Thymus (tissue), 11 donors: ENCODE data around the gene RGMA. TPM values are rescaled to one million over a fixed set of nuclear protein-coding genes. Genes with fewer than 3 reads are reported as not detected.

ENCODE experiments used
- DNase-seq, 9 donors: peaks; one replicate each; pipeline ENCODE4 v3.0.0-alpha.2; 2013; ENCODE audit warnings: low spot score in 9 of 9, low read depth in 6 of 9, missing footprints in 1 of 9
- H3K27ac ChIP-seq, 2 donors: one replicate each; pipeline ENCODE4 v1.5.1; 2013; ENCODE audit warnings: control low read depth in 1 of 2, low read depth in 1 of 2, low read length in 1 of 2, mild to moderate bottlenecking in 1 of 2, moderate library complexity in 1 of 2
- H3K27me3 ChIP-seq, 2 donors: one replicate each; pipeline ENCODE4 v1.5.1; 2013; ENCODE audit warnings: low read length in 1 of 2; ENCODE audit not compliant: control insufficient read depth in 2 of 2, insufficient read depth in 1 of 2
- H3K36me3 ChIP-seq, 2 donors: one replicate each; pipeline ENCODE4 v1.5.1; 2013; ENCODE audit warnings: low read length in 1 of 2, mild to moderate bottlenecking in 1 of 2, moderate library complexity in 1 of 2; ENCODE audit not compliant: control insufficient read depth in 2 of 2, insufficient read depth in 2 of 2
- H3K4me1 ChIP-seq, 2 donors: one replicate each; pipeline ENCODE4 v1.5.1; 2013; ENCODE audit warnings: low read length in 2 of 2; ENCODE audit not compliant: control insufficient read depth in 2 of 2, insufficient read depth in 2 of 2
- H3K4me3 ChIP-seq, 2 donors: one replicate each; pipeline ENCODE4 v1.5.1; 2013; ENCODE audit warnings: low read length in 2 of 2, control low read depth in 1 of 2, mild to moderate bottlenecking in 1 of 2
- H3K9me3 ChIP-seq, 2 donors: one replicate each; pipeline ENCODE4 v1.5.1; 2013; ENCODE audit warnings: low read length in 1 of 2, mild to moderate bottlenecking in 1 of 2; ENCODE audit not compliant: control insufficient read depth in 2 of 2, insufficient read depth in 1 of 2
- WGBS: extraction: QIAGEN DNeasy Blood & Tissue Kit; methylation state at CpG from one replicate; pipeline ENCODE4 v1.1.7; 2013; 5-methylcytosine and 5-hydroxymethylcytosine counted together
- polyA plus RNA-seq: library from polyadenylated mRNA; stranded (reverse); fragments of 200-250 nt; gene quantifications from one replicate; pipeline ENCODE4 v1.2.3, GENCODE V29; 2013
- total RNA-seq: library from RNA; stranded (reverse); fragments of 120-200 nt; gene quantifications from one replicate; pipeline ENCODE4 v1.2.4, GENCODE V29; 2013
- donor health status: healthy.

Gene RGMA
- total and polyA plus RNA-seq, 2 donors: 0.76 to 5.7 TPM

DNA sequence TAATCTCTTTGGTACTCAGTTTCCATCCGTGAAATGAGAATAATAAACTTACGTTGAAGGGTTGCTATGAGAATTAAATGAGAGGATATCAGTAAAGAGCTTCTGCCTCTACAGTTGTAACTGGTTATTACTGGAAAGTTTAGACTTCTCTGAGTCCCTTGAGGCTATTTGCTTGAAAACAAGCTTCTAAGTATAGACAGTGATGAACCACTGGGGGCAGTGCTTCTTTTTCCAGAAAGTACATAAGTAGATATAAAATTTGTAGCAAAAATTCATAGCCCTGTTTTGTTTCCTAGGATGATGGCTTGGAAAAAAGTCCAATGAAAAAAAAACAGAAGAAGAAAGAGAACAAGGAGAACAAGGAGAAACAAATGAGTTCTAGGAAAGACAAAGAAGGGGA lies 87.1 kb downstream of the RGMA start:
- peaks cover 51 to 92% of the 10 kb centered on the region in 2 donors for H3K36me3 ChIP-seq
- DNase-seq: no peak
- 98% methylated on average over 2 of the region's 2 CpGs for WGBS

DNA sequence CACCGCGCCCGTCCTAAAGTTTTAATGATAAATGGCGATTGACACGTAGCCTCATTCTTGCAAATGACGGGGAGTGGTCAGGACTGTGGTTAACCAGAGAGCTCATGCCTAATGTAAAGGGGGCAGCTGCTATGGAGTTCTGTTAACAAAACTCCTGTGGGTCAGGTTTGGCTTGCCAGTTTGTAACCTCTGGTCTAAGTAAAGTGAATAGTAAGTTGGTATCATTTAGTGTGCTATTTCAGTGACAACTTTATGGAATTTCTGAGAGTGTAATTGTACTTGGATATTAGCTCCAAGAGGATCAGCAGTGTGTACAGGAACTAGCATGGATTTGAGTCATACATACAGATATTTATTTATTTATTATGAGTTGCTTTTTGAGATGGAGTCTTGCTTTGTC lies 87.9 kb downstream of the RGMA start:
- 99% methylated on average over 6 of the region's 6 CpGs for WGBS

More for the DNA sequence above, 87.1 kb downstream of the RGMA start:
- Histone ChIP-seq H3K27ac (no peak overlapping the region), H3K27me3 (no peaks in the 10 kb centered on the region), H3K9me3 (no peaks in the 10 kb centered on the region), H3K4me3 (no peak overlapping the region), H3K4me1 (no peaks in the 10 kb centered on the region)

DNA sequence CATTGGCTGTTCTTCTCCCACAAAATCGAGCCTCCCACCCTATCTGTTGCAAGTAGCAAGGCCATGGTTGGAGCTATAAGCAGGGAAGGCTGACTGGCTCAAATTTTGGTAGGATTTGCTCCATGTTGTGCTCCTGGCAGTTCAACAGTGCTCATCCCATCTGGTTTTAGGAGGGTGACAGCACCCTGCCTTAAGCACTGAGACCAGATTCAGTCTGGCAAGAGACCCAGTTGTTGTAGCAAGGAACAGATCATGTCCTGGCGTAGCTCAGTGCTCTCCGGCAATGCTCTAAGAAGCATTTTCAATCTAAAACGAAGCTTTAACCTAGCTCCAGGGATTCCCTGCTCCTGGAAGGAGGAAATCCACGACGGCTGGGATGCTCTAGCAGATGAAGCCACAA lies 91.2 kb downstream of the RGMA start:
- Histone ChIP-seq H3K9me3 (no peaks in the 10 kb centered on the region), H3K27ac (no peak overlapping the region), H3K27me3 (no peaks in the 10 kb centered on the region), H3K36me3 (peaks cover 49 to 86% of the 10 kb centered on the region in 2 donors), H3K4me1 (no peaks in the 10 kb centered on the region), H3K4me3 (no peak overlapping the region)
- 98% methylated on average over 6 of the region's 6 CpGs for WGBS
- no peak for DNase-seq

More for the DNA sequence above, 87.9 kb downstream of the RGMA start:
- no peak for DNase-seq
- Histone ChIP-seq H3K27me3 (no peaks in the 10 kb centered on the region), H3K27ac (no peak overlapping the region), H3K4me3 (no peak overlapping the region), H3K9me3 (no peaks in the 10 kb centered on the region), H3K4me1 (no peaks in the 10 kb centered on the region), H3K36me3 (peaks cover 51 to 90% of the 10 kb centered on the region in 2 donors)

DNA sequence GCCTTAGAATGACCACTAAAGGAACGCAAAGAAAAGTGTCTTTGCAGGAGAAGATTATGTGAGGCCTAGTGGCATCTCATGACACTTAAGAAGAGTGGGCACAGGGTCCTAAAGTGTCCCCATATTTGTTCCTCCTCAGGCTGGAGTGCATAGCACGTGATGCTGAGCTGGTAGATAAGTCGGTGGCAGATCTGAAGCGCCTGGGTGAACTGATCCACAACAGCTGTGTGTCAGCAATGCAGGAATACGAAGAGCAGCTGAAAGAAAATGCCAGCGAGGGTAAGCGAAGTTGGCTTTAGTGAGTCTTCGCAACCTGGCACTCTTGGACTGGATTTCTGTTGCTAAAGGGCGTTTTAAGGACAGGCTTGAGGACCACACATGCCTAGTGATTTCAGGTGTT lies 96.3 kb downstream of the RGMA start:
- Histone ChIP-seq H3K27ac (no peak overlapping the region), H3K27me3 (no peaks in the 10 kb centered on the region), H3K4me1 (no peaks in the 10 kb centered on the region), H3K9me3 (no peaks in the 10 kb centered on the region), H3K4me3 (no peak overlapping the region), H3K36me3 (peaks cover 45 to 87% of the 10 kb centered on the region in 2 donors)
- no peak for DNase-seq
- WGBS: 91% methylated on average over 9 of the region's 9 CpGs

DNA sequence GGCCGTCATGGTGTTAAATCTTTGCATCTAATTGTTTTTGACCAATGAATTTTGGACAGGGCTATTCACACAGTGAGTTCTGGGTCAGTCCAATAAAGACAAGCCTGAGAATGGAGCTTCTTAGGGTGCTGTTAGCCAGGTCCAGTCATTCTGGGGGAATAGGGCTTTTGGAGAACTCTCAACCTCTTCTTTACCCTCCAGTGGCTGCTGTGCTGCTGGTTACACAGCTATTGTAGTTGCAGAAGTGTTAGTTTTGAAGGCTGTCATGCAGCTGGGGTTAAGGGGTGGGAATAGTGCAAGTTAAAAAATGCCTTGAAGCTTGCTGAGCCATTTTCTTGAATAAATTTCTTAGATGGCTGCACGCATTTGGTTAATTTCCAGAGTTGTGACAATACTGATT lies 99.0 kb downstream of the RGMA start:
- no peak overlapping the region for H3K27ac ChIP-seq
- no peaks in the 10 kb centered on the region for H3K9me3 ChIP-seq
- H3K4me3 ChIP-seq: no peak overlapping the region
- H3K36me3 ChIP-seq: peaks cover 52 to 86% of the 10 kb centered on the region in 2 donors
- H3K4me1 ChIP-seq: no peaks in the 10 kb centered on the region
- WGBS: 68% methylated on average over 2 of the region's 2 CpGs
- H3K27me3 ChIP-seq: no peaks in the 10 kb centered on the region
- no peak for DNase-seq

DNA sequence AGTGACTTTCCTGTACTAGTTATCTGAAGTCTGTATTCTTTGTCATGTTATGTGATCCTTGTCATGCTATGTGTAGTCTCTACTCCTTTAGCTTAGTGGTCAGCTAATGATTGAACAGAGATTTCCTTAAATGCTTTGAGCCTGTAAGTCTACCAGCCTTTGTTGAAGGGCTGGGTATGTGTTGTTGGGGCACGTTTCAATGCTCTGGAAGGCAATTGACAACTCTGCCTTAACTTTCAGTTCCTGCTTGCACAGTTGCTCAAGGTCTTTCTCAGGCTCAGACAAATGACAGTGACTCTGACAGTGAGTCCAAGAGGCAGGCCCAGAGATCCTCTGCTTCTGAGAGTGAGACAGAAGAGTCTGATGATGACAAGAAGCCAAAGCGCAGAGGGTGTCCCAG lies 99.5 kb downstream of the RGMA start:
- Histone ChIP-seq H3K4me1 (no peaks in the 10 kb centered on the region), H3K27me3 (no peaks in the 10 kb centered on the region), H3K4me3 (no peak overlapping the region), H3K9me3 (no peaks in the 10 kb centered on the region), H3K27ac (no peak overlapping the region), H3K36me3 (peaks cover 54 to 88% of the 10 kb centered on the region in 2 donors)
- 95% methylated on average over 2 of the region's 2 CpGs for WGBS
- DNase-seq: no peak

Other genes starting within 250 kb of the RGMA start
- gene CHD2, start 188.9 kb downstream of the RGMA start, total RNA-seq: 78.7 TPM
- 62.0 TPM for gene CHD2, start 188.9 kb downstream of the RGMA start, polyA plus RNA-seq